Heart left ventricle (tissue), 13 donors: Measurements from ENCODE around the gene MVB12B.

Experiments
- CTCF ChIP-seq, 12 donors: fragments of 200-600 bp; sonication (generic) in 4 of 12; IDR thresholded peaks; one replicate each; pipeline versions ENCODE4 v1.5.0 to v1.8.0; 2018 to 2022; ENCODE audit warnings: antibody characterized with exemption in 12 of 12, mild to moderate bottlenecking in 5 of 12
- POLR2A ChIP-seq, 2 donors: fragments of 450-650 bp; IDR thresholded peaks; one replicate each; pipeline ENCODE4 v1.6.1; 2017; ENCODE audit warnings: antibody characterized with exemption in 2 of 2, mild to moderate bottlenecking in 2 of 2, moderate library complexity in 2 of 2
- donor health status: ischemic (EF 13 %, LVEDD 7.1; RV severe dilation, severe dysfunction).
- donor health status: DM: no; HTN: yes; CAD: no.
- donor health status: DM: no; HTN: no; CAD: no.
- donor health status: ischemic (EF 25% LVEDD 6.9; RV normal size, moderate dysfunction).
- donor health status: ischemic (EF 25% LVEDD 5.7; RV mildly dilated, moderate dysfunction).
- donor health status: ischemic (EF 35%, LVEDD 5.7; RV mildly dilated, moderate dysfunction).
- donor health status: nonischemic (EF 11% LVEDD 7.7; RV severe dilation, severe dysfunction).
- donor health status: DM: yes; HTN: yes; CAD: no.
- donor health status: PGD.
- donor health status: ischemic (EF 29% LVEDD 5.4; RV normal size, mild dysfunction).
- donor health status: nonischemic (EF 23%, LVEDD 6.1; RV moderate dilation, normal function).

- no peak for TF ChIP-seq POLR2A (IDR thresholded peaks at IDR 0.05)
- TF ChIP-seq CTCF (IDR thresholded peaks at IDR 0.05) = no peak
These were observed 194.5 kb downstream of the MVB12B start for GRCh38 chr9:126521089-126521488.
